AG04450 (cell line): Measurements from ENCODE around the gene LUC7L3. TPM values are rescaled to one million over a fixed set of nuclear protein-coding genes. Genes with fewer than 3 reads are reported as not detected.

Experiments
- CTCF ChIA-PET: fragments of 300-600, 350-600 bp; formaldehyde crosslinking; extraction: SDS; loops from one replicate; lab custom pipeline; 2022; ENCODE audit warnings: antibody characterized with exemption, inconsistent platforms; lab: Charles Lee
- POLR2A ChIA-PET: fragments of 350-600 bp; formaldehyde crosslinking; extraction: SDS; loops from one replicate; lab custom pipeline; 2021; ENCODE audit warnings: antibody characterized with exemption, inconsistent platforms; lab: Yijun Ruan, JAX
- DNase-seq: peaks from one replicate; pipeline ENCODE4 v3.0.0-alpha.2; 2011; ENCODE audit warnings: low read depth, low spot score
- H3K27ac ChIP-seq: one replicate; pipeline ENCODE4 v1.5.1; 2012; ENCODE audit warnings: low read depth, low read length, control low read depth
- H3K27me3 ChIP-seq: one replicate; pipeline ENCODE4 v1.6.0; 2012; ENCODE audit warnings: low read length; ENCODE audit not compliant: control insufficient read depth, insufficient read depth
- H3K4me3 ChIP-seq: 2 replicates; pipeline ENCODE4 v1.5.1; 2011; ENCODE audit warnings: mild to moderate bottlenecking, low read depth, low read length, control low read depth
- H3K9me3 ChIP-seq: 2 replicates; pipeline ENCODE4 v1.5.1; 2012; ENCODE audit warnings: low read length; ENCODE audit not compliant: control insufficient read depth, insufficient read depth
- CTCF ChIP-seq: IDR thresholded peaks from 2 replicates; pipeline ENCODE4 v1.5.1; 2011; ENCODE audit warnings: low read depth, low read length, control low read depth, inconsistent platforms
- polyA plus RNA-seq: library from polyadenylated mRNA; depleted of rRNA; stranded (reverse); fragments of >200 nt; gene quantifications from 2 replicates; pipeline ENCODE4 v1.2.3, GENCODE V29; 2011

LUC7L3 gene
- polyA plus RNA-seq, 1 experiment, result 120 TPM

- no peaks in the 10 kb centered on the region for H3K9me3 ChIP-seq
- no peak for DNase-seq
- no peak for TF ChIP-seq CTCF
- H3K27ac ChIP-seq, result no peak overlapping the region
- CTCF ChIA-PET, result interaction anchor here (0.5 to 1.4 kb wide), 4 partner anchors 14 to 73 kb away, joined by 3 to 7 read pairs (median 3); no protein-coding TSS in a partner anchor
- H3K4me3 ChIP-seq, result no peak overlapping the region
- POLR2A ChIA-PET, result no interaction called here
- peaks cover 7% of the 10 kb centered on the region for H3K27me3 ChIP-seq
Measured at GRCh38 chr17:50768346-50768761, 49.0 kb downstream of the LUC7L3 start.

DNA sequence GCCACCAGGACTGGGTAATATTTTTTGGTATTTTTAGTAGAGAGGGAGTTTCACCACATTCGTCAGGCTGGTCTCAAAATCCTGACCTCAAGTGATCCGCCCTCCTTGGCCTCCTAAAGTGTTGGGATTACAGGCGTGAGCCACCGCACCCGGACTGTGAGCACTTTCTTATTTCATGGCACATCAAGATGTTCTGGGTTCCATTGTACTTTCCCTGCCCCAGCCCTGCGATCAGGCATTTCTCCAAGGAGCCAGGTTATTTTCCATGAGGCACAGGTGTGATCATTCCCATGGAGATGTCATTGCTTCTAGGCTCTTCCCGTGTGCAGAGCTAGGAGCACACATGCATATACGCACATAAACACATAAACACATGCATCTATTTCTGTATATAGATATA lies 50.5 kb downstream of the LUC7L3 start:
- H3K9me3 ChIP-seq, result no peaks in the 10 kb centered on the region
- peaks cover 7% of the 10 kb centered on the region for H3K27me3 ChIP-seq
- H3K4me3 ChIP-seq, result no peak overlapping the region
- ChIA-PET CTCF (interaction anchor here (0.6 to 1.2 kb wide), 2 partner anchors 13 to 72 kb away, joined by 3 to 5 read pairs; no protein-coding TSS in a partner anchor), POLR2A (no interaction called here)
- TF ChIP-seq CTCF, result no peak
- no peak for DNase-seq
- H3K27ac ChIP-seq, result no peak overlapping the region

DNA sequence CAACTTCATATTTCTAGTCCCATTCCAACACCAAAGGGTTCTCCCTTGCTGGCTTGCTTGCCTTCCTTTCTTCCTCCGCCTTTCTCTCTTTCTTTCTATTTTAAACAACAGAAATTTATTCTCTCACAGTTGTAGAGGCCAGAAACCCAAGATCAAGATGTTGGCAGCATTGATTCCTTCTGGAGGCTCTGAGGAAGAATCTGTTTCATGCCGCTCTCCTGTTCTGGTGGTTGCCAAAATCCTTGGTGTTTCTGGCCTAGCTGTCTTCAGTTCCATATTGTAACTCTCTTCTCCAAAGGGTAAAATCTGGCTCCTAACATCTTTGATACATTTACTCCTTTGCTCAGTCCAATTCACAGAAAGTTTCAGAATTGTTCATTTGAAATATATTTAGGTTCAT lies 50.9 kb downstream of the LUC7L3 start:
- peaks cover 7% of the 10 kb centered on the region for H3K27me3 ChIP-seq
- ChIA-PET CTCF (no interaction called here), POLR2A (no interaction called here)
- H3K4me3 ChIP-seq, result no peak overlapping the region
- no peak for DNase-seq
- H3K9me3 ChIP-seq, result no peaks in the 10 kb centered on the region
- no peak overlapping the region for H3K27ac ChIP-seq
- no peak for TF ChIP-seq CTCF

DNA sequence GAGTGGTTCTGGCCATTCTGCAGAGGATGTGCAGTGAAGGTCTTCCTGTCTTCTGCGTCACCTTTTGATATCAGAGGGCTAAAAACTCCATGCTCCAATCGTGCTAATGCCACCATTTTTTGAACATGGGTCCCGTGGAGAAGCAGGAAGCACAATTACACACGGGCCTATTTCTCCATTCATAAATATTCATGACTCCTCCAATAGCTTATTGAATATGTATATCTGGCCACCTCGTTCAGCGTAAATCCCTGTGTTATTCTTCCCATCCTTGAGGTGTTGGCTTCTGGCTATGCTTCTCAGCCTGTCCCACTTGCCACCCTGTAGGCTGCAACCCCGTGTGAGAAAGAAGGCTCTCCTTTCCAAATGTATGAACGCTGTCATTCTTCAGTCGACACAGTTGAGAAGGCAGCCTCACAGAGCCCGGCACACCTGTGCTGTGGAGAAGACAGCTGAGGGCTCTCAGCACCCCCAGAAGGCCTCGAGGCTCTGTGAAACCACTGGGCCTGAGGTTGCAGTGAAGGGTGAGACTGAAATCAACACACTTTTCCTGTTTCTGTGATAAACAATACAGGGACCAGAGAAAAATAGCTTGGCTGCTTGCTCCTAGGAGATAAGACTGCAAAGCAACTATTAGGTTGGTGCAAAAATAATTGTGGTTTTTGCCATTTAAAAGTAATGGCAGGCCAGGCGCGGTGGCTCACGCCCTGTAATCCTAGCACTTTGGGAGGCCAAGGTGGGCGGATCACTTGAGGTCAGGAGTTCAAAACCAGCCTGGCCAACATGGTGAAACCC lies 52.8 kb downstream of the LUC7L3 start:
- no peak for DNase-seq
- H3K27ac ChIP-seq, result no peak overlapping the region
- H3K9me3 ChIP-seq, result no peaks in the 10 kb centered on the region
- ChIA-PET CTCF (interaction anchor here (1.1 to 2.3 kb wide), 2 partner anchors 11 to 80 kb away, joined by 3 to 13 read pairs; no protein-coding TSS in a partner anchor), POLR2A (interaction anchor here (0.7 kb wide), 1 partner anchor 296 kb away, joined by 3 read pairs; no protein-coding TSS in a partner anchor)
- peaks cover 4% of the 10 kb centered on the region for H3K27me3 ChIP-seq
- no peak for TF ChIP-seq CTCF
- no peak overlapping the region for H3K4me3 ChIP-seq

GRCh38 chr17:50774225-50774803 lies 54.9 kb downstream of the LUC7L3 start:
- no peak for TF ChIP-seq CTCF
- no peak for DNase-seq
- peaks cover 5% of the 10 kb centered on the region for H3K27me3 ChIP-seq
- ChIA-PET CTCF (no interaction called here), POLR2A (no interaction called here)
- H3K27ac ChIP-seq, result no peak overlapping the region
- H3K4me3 ChIP-seq, result no peak overlapping the region
- no peaks in the 10 kb centered on the region for H3K9me3 ChIP-seq
